IMR-90 (cell line): ENCODE measurements around the gene PEAK1. TPM values are rescaled to one million over a fixed set of nuclear protein-coding genes. Genes with fewer than 3 reads are reported as not detected.

Experiments used
- ATAC-seq: fragments of 200-7000 bp; cut with Tn5 transposase; 2 replicates; pipeline ENCODE4 v1.9.1; 2020; ENCODE audit warnings: low read depth, mild to moderate bottlenecking, moderate library complexity
- BruUV-seq: library from RNA; stranded (reverse); fragments of 400-500 nt; replicated peaks from 2 replicates; lab custom pipeline; 2021; lab: Mats Ljungman, UMichigan
- CTCF ChIA-PET: fragments of 300-600 bp; formaldehyde crosslinking; extraction: SDS; loops from one replicate; lab custom pipeline; 2021; ENCODE audit warnings: antibody characterized with exemption; lab: Yijun Ruan, JAX
- POLR2A ChIA-PET: fragments of 300-600 bp; sonication (Branson Sonifier 250); formaldehyde crosslinking; loops from one replicate; lab custom pipeline; 2022; ENCODE audit warnings: antibody characterized with exemption; ENCODE audit not compliant: unreplicated experiment; lab: Charles Lee
- DNase-seq: peaks from one replicate; pipeline ENCODE4 v3.0.0; 2013
- H2AFZ ChIP-seq: replicated peaks from 2 replicates; pipeline ENCODE3; 2013; ENCODE audit warnings: low read length, mild to moderate bottlenecking; ENCODE audit not compliant: poor library complexity
- H2AK5ac ChIP-seq: 2 replicates; pipeline ENCODE4 v1.6.1; 2013; ENCODE audit warnings: low read depth, low read length, inconsistent platforms
- H2AK9ac ChIP-seq: replicated peaks from 2 replicates; pipeline ENCODE3; 2013; ENCODE audit warnings: mild to moderate bottlenecking, low read depth, low read length, moderate library complexity; ENCODE audit not compliant: poor library complexity
- H2BK120ac ChIP-seq: 2 replicates; pipeline ENCODE4 v1.6.1; 2013; ENCODE audit warnings: low read depth, low read length, inconsistent platforms
- H2BK15ac ChIP-seq: 3 replicates; pipeline ENCODE4 v1.6.1; 2013; ENCODE audit warnings: low read depth, low read length, inconsistent platforms
- H2BK20ac ChIP-seq: 2 replicates; pipeline ENCODE4 v1.6.1; 2013; ENCODE audit warnings: low read depth, mild to moderate bottlenecking, inconsistent platforms, low read length, moderate library complexity
- H2BK5ac ChIP-seq: 2 replicates; pipeline ENCODE4 v1.6.1; 2013; ENCODE audit warnings: mild to moderate bottlenecking, low read depth, low read length, inconsistent platforms; ENCODE audit not compliant: poor library complexity, severe bottlenecking
- H3K14ac ChIP-seq: replicated peaks from 2 replicates; pipeline ENCODE4 v1.6.1; 2013; ENCODE audit warnings: low read depth, low read length, inconsistent platforms
- H3K18ac ChIP-seq: 2 replicates; pipeline ENCODE4 v1.6.1; 2013; ENCODE audit warnings: low read depth, low read length, control low read depth
- H3K23ac ChIP-seq: 2 replicates; pipeline ENCODE4 v1.6.1; 2013; ENCODE audit warnings: low read depth, low read length, inconsistent platforms
- H3K27ac ChIP-seq: 2 replicates; pipeline ENCODE4 v1.5.1; 2013; ENCODE audit warnings: mild to moderate bottlenecking, control low read depth, low read length; ENCODE audit not compliant: insufficient read depth
- H3K27me3 ChIP-seq: 2 replicates; pipeline ENCODE4 v1.6.1; 2013; ENCODE audit warnings: low read length; ENCODE audit not compliant: control insufficient read depth, insufficient read depth
- H3K36me3 ChIP-seq: 2 replicates; pipeline ENCODE4 v1.6.1; 2013; ENCODE audit warnings: low read length, mixed read lengths; ENCODE audit not compliant: control insufficient read depth, insufficient read depth
- H3K4ac ChIP-seq: 2 replicates; pipeline ENCODE4 v1.6.1; 2013; ENCODE audit warnings: low read depth, low read length, inconsistent platforms
- H3K4me1 ChIP-seq: 2 replicates; pipeline ENCODE4 v1.6.1; 2013; ENCODE audit warnings: low read length, mixed read lengths; ENCODE audit not compliant: control insufficient read depth, insufficient read depth
- H3K4me2 ChIP-seq: 2 replicates; pipeline ENCODE4 v1.6.1; 2013; ENCODE audit warnings: low read depth, mild to moderate bottlenecking, control low read depth, low read length, moderate library complexity
- H3K4me3 ChIP-seq: 2 replicates; pipeline ENCODE4 v1.5.1; 2013; ENCODE audit warnings: low read depth, mild to moderate bottlenecking, control low read depth, low read length, moderate library complexity; ENCODE audit not compliant: insufficient read depth
- H3K56ac ChIP-seq: 2 replicates; pipeline ENCODE4 v1.6.1; 2013; ENCODE audit warnings: low read length, inconsistent platforms; ENCODE audit not compliant: insufficient read depth; ENCODE audit errors: extremely low read depth
- H3K79me1 ChIP-seq, 2 experiments: 2 replicates each; pipeline ENCODE4 v1.6.1; 2013; ENCODE audit warnings: low read length in 2 of 2, inconsistent platforms in 1 of 2, low read depth in 1 of 2
- H3K9ac ChIP-seq: 2 replicates; pipeline ENCODE4 v1.6.1; 2013; ENCODE audit warnings: low read depth, low read length, control low read depth
- H3K9me1 ChIP-seq: 2 replicates; pipeline ENCODE4 v1.6.1; 2013; ENCODE audit warnings: low read length, inconsistent platforms; ENCODE audit not compliant: insufficient read depth
- H3K9me3 ChIP-seq: 2 replicates; pipeline ENCODE4 v1.6.1; 2013; ENCODE audit warnings: low read length; ENCODE audit not compliant: control insufficient read depth, insufficient read depth
- H4K20me1 ChIP-seq: 2 replicates; pipeline ENCODE4 v1.6.1; 2013; ENCODE audit warnings: low read length, inconsistent platforms; ENCODE audit not compliant: insufficient read depth
- H4K5ac ChIP-seq: 2 replicates; pipeline ENCODE4 v1.6.1; 2013; ENCODE audit warnings: mild to moderate bottlenecking, low read depth, low read length, control low read depth
- H4K8ac ChIP-seq, 2 experiments: 2 replicates each; pipeline ENCODE4 v1.6.1; 2013; ENCODE audit warnings: low read depth in 2 of 2, low read length in 2 of 2, control low read depth in 1 of 2, inconsistent platforms in 1 of 2
- H4K91ac ChIP-seq: 2 replicates; pipeline ENCODE4 v1.6.1; 2013; ENCODE audit warnings: low read depth, low read length, inconsistent platforms; ENCODE audit not compliant: insufficient read depth
- BHLHE40 ChIP-seq: fragments of 150-350 bp; IDR thresholded peaks from 2 replicates; pipeline ENCODE4 v1.6.1; 2016; ENCODE audit warnings: mild to moderate bottlenecking, low read depth, low read length
- CEBPB ChIP-seq: IDR thresholded peaks from 2 replicates; pipeline ENCODE4 v1.6.1; 2012; ENCODE audit warnings: low read depth, low read length, improper control_type of control experiment
- CHD1 ChIP-seq: IDR thresholded peaks from 2 replicates; pipeline ENCODE4 v1.6.1; 2012; ENCODE audit warnings: low read depth, low read length, improper control_type of control experiment
- FOS ChIP-seq: fragments of 150-350 bp; IDR thresholded peaks from 2 replicates; pipeline ENCODE4 v1.6.1; 2016; ENCODE audit warnings: low read depth, low read length
- MAFK ChIP-seq: IDR thresholded peaks from 2 replicates; pipeline ENCODE4 v1.6.1; 2012; ENCODE audit warnings: low read depth, low read length, improper control_type of control experiment
- MAZ ChIP-seq: IDR thresholded peaks from 2 replicates; pipeline ENCODE4 v1.6.1; 2012; ENCODE audit warnings: low read depth, mild to moderate bottlenecking, low read length, improper control_type of control experiment, moderate library complexity, borderline replicate concordance
- MXI1 ChIP-seq: IDR thresholded peaks from 2 replicates; pipeline ENCODE4 v1.6.1; 2012; ENCODE audit warnings: low read depth, mild to moderate bottlenecking, low read length, moderate library complexity, borderline replicate concordance
- NFE2L2 ChIP-seq: fragments of 150-350 bp; IDR thresholded peaks from 2 replicates; pipeline ENCODE4 v1.6.1; 2016; ENCODE audit warnings: low read depth, mild to moderate bottlenecking, low read length
- POLR2A ChIP-seq: IDR thresholded peaks from 2 replicates; pipeline ENCODE4 v1.6.1; 2012; ENCODE audit warnings: mild to moderate bottlenecking, low read depth, low read length
- RAD21 ChIP-seq: IDR thresholded peaks from 2 replicates; pipeline ENCODE4 v1.6.1; 2012; ENCODE audit warnings: low read length, improper control_type of control experiment
- RCOR1 ChIP-seq: IDR thresholded peaks from 2 replicates; pipeline ENCODE4 v1.6.1; 2012; ENCODE audit warnings: mild to moderate bottlenecking, low read length, improper control_type of control experiment; ENCODE audit not compliant: insufficient replicate concordance
- RFX5 ChIP-seq: IDR thresholded peaks from 2 replicates; pipeline ENCODE4 v1.8.0; 2012; ENCODE audit warnings: low read depth, mild to moderate bottlenecking, low read length, moderate library complexity
- SMC3 ChIP-seq: fragments of 150-350 bp; IDR thresholded peaks from 2 replicates; pipeline ENCODE4 v1.6.1; 2016; ENCODE audit warnings: low read depth, mild to moderate bottlenecking, antibody characterized with exemption, low read length, moderate library complexity
- WGBS, 2 experiments: methylation state at CpG; one replicate each; pipeline versions ENCODE4 v1.1.5 to v1.1.7; 2013; ENCODE audit warnings: missing lambda C conversion rate in 2 of 2; ENCODE audit not compliant: insufficient read length in 1 of 2; ENCODE audit errors: extremely low coverage in 2 of 2; 5-methylcytosine and 5-hydroxymethylcytosine counted together
- dilution Hi-C: fragments of 300-500 bp; cut with HindIII; formaldehyde crosslinking; loops from one replicate; pipeline ENCODE4 v1.14.3; 2018; ENCODE audit warnings: low sequenced_read_pairs; ENCODE audit not compliant: unreplicated experiment
- in situ Hi-C: fragments of 300-500 bp; cut with MboI; formaldehyde crosslinking; loops from 3 replicates; pipeline ENCODE4 v1.14.3; 2019; ENCODE audit warnings: low sequenced_read_pairs, inconsistent platforms, mixed read lengths
- intact Hi-C: fragments of 100-400 bp; cut with micrococcal nuclease; formaldehyde crosslinking; loops from 2 replicates; pipeline ENCODE4 v1.10.0; 2022
- polyA plus RNA-seq, 3 experiments: library from polyadenylated mRNA; depleted of rRNA; stranded (reverse); fragments of >200 nt; gene quantifications; 2 replicates each; pipeline ENCODE4 v1.2.3, GENCODE V29; 2012; ENCODE audit warnings: low replicate concordance in 1 of 3
- total RNA-seq: library from RNA; depleted of rRNA; stranded (reverse); fragments of >200 nt; gene quantifications from 2 replicates; pipeline ENCODE4 v1.2.3, GENCODE V29; 2012
- TF ChIP-seq, protein P1 (sequence below): fragments of 150-350 bp; IDR thresholded peaks from 2 replicates; pipeline ENCODE4 v1.6.1; 2017; ENCODE audit warnings: mild to moderate bottlenecking, antibody characterized with exemption, low read length, low read depth
- TF ChIP-seq, protein P2 (sequence below): conservative IDR thresholded peaks from 2 replicates; pipeline ENCODE4 v1.5.1; 2012; ENCODE audit warnings: mild to moderate bottlenecking, low read depth, low read length, improper control_type of control experiment
- TF ChIP-seq, protein P3 (sequence below): fragments of 150-350 bp; IDR thresholded peaks from 2 replicates; pipeline ENCODE4 v1.6.1; 2016; ENCODE audit warnings: low read depth, mild to moderate bottlenecking, low read length, moderate library complexity, borderline replicate concordance

Gene PEAK1
- total and polyA plus RNA-seq, 2 of the 4 experiments (the other 2 are of a cell fraction) = 21.5 to 43.9 TPM

DNA sequence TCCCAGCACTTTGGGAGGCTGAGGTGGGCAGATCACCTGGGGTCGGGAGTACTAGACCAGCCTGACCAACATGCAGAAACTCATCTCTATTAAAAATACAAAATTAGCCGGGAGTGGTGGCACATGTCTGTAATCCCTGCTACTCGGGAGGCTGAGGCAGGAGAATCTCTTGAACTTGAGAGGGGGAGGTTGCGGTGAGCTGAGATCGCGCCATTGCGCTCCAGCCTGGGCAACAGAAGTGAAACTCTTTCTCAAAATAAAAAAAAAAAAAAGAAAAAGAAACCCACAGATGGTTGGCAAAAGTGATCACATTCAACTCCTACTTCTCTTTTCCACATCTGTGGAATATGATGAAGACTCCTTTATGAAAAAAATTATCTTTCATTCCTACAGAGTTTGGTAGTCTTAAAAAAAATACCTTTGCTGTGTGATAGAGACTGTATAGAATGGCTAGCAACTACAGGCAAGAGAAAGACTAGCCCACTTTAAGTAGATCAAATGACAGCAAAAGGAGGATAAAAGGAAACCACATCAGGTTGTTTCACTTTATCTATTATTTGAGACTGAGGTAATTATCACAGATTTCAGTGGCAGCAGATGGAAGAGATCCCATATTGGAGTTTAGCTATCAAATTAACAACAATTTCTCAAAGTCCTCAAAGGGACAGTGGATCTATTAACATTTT lies 176.0 kb downstream of the PEAK1 start:
- H4K8ac ChIP-seq = no peak overlapping the region
- ATAC-seq (no peak), DNase-seq (no peak)
- BruUV-seq = no TSS peak
- no peak overlapping the region for H3K18ac ChIP-seq
- intact Hi-C loops (no loop called here), in situ Hi-C loops (no loop called here), dilution Hi-C loops (no loop called here)
- H3K4me1 ChIP-seq = no peaks in the 10 kb centered on the region
- H4K91ac ChIP-seq = no peak overlapping the region
- no peak overlapping the region for H4K5ac ChIP-seq
- H2AK5ac ChIP-seq = no peak overlapping the region
- H2BK5ac ChIP-seq = no peak overlapping the region
- no peak overlapping the region for H2AK9ac ChIP-seq
- CTCF ChIA-PET = interaction anchor here (0.7 kb wide), 1 partner anchor 57 kb away, joined by 8 read pairs; no protein-coding TSS in a partner anchor
- no peak for TF ChIP-seq RAD21
- no peak for TF ChIP-seq RCOR1
- no peak for TF ChIP-seq MAFK
- no peak for TF ChIP-seq CEBPB
- TF ChIP-seq NFE2L2 = no peak
- TF ChIP-seq, protein P1, sequence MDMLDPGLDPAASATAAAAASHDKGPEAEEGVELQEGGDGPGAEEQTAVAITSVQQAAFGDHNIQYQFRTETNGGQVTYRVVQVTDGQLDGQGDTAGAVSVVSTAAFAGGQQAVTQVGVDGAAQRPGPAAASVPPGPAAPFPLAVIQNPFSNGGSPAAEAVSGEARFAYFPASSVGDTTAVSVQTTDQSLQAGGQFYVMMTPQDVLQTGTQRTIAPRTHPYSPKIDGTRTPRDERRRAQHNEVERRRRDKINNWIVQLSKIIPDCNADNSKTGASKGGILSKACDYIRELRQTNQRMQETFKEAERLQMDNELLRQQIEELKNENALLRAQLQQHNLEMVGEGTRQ = no peak
- no peak for TF ChIP-seq RFX5
- TF ChIP-seq BHLHE40 = no peak
- no peak for TF ChIP-seq MXI1
- no peak for TF ChIP-seq MAZ
- no peak for TF ChIP-seq POLR2A
- TF ChIP-seq, protein P2, sequence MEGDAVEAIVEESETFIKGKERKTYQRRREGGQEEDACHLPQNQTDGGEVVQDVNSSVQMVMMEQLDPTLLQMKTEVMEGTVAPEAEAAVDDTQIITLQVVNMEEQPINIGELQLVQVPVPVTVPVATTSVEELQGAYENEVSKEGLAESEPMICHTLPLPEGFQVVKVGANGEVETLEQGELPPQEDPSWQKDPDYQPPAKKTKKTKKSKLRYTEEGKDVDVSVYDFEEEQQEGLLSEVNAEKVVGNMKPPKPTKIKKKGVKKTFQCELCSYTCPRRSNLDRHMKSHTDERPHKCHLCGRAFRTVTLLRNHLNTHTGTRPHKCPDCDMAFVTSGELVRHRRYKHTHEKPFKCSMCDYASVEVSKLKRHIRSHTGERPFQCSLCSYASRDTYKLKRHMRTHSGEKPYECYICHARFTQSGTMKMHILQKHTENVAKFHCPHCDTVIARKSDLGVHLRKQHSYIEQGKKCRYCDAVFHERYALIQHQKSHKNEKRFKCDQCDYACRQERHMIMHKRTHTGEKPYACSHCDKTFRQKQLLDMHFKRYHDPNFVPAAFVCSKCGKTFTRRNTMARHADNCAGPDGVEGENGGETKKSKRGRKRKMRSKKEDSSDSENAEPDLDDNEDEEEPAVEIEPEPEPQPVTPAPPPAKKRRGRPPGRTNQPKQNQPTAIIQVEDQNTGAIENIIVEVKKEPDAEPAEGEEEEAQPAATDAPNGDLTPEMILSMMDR = no peak
- TF ChIP-seq CHD1 = no peak
- TF ChIP-seq, protein P3, sequence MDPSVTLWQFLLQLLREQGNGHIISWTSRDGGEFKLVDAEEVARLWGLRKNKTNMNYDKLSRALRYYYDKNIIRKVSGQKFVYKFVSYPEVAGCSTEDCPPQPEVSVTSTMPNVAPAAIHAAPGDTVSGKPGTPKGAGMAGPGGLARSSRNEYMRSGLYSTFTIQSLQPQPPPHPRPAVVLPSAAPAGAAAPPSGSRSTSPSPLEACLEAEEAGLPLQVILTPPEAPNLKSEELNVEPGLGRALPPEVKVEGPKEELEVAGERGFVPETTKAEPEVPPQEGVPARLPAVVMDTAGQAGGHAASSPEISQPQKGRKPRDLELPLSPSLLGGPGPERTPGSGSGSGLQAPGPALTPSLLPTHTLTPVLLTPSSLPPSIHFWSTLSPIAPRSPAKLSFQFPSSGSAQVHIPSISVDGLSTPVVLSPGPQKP = no peak
- no peak for TF ChIP-seq FOS
- TF ChIP-seq SMC3 = no peak
- no peaks in the 10 kb centered on the region for H3K9me3 ChIP-seq
- POLR2A ChIA-PET = no interaction called here
- H3K4ac ChIP-seq = no peak overlapping the region
- no peak overlapping the region for H3K23ac ChIP-seq
- no CpG with 5 or more reads among the region's 7 CpGs for WGBS, 2 experiments
- H3K4me2 ChIP-seq = no peak overlapping the region
- H2BK20ac ChIP-seq = no peak overlapping the region
- no peak overlapping the region for H2BK15ac ChIP-seq
- H3K27ac ChIP-seq = no peak overlapping the region
- H3K14ac ChIP-seq = no peak overlapping the region
- H2AFZ ChIP-seq = no peak overlapping the region
- H3K9ac ChIP-seq = no peak overlapping the region
- H4K20me1 ChIP-seq = no peaks in the 10 kb centered on the region
- no peaks in the 10 kb centered on the region for H3K27me3 ChIP-seq
- H3K36me3 ChIP-seq = peaks cover 16% of the 10 kb centered on the region
- no peak overlapping the region for H2BK120ac ChIP-seq
- 0 out of 2 replicates have a peak, but pooled peaks cover 2% of the 10 kb centered on the region for H3K9me1 ChIP-seq
- no peak overlapping the region for H3K4me3 ChIP-seq
- H3K56ac ChIP-seq = no peak overlapping the region
- H3K79me1 ChIP-seq = peaks cover 3 to 17% of the 10 kb centered on the region in 2 experiments; a peak in 3 of 4 replicates
